GM21390 (cell line): Measurements from ENCODE around the gene NEURL1.

Experiments used
- ATAC-seq: cut with Tn5 transposase; IDR thresholded peaks from one replicate; pipeline ENCODE4 v1.9.1; 2021; ENCODE audit not compliant: unreplicated experiment

The NEURL1 gene

DNA sequence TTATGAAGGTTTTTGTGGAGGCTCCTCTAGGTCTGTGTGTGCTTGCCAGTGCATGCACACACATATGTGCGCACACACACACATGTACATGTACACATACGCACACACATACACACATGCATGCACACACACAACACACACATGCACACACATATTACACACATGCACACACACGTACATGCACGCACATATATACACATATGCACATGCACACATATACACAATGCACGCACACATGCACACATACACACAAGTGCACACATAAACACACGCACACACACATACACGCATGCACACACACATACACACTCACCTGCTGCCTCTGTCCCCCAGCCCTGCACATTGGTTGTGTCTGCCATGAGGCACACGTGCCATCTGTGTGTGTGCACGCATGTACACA, 66.3 kb downstream of the NEURL1 start:
- no peak for ATAC-seq

GRCh38 chr10:103560886-103561285, 67.4 kb downstream of the NEURL1 start:
- no peak for ATAC-seq

GRCh38 chr10:103562383-103562782, 68.9 kb downstream of the NEURL1 start:
- no peak for ATAC-seq

GRCh38 chr10:103563231-103564115, 70.0 kb downstream of the NEURL1 start:
- no peak for ATAC-seq

- ATAC-seq = no peak
Measured at GRCh38 chr10:103564116-103564501, 70.6 kb downstream of the NEURL1 start.

GRCh38 chr10:103564776-103565520, 71.4 kb downstream of the NEURL1 start:
- no peak for ATAC-seq

GRCh38 chr10:103566536-103566935, 73.0 kb downstream of the NEURL1 start:
- ATAC-seq = no peak

GRCh38 chr10:103568505-103568904, 75.0 kb downstream of the NEURL1 start:
- no peak for ATAC-seq

GRCh38 chr10:103569896-103570295, 76.4 kb downstream of the NEURL1 start:
- ATAC-seq = no peak

GRCh38 chr10:103570844-103571655, 77.5 kb downstream of the NEURL1 start:
- no peak for ATAC-seq

DNA sequence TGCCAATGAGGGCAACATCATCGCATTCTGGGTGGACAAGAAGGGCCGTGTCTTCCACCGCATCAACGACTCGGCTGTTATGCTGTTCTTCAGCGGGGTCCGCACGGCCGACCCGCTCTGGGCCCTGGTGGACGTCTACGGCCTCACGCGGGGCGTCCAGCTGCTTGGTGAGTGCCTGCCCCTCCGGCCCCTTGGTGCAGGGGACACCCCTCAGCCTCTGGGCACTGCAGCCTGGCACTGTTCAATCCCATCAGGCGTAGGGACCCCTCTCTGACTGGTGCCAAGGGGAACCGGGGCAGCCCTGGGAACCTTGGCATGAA, 78.1 kb downstream of the NEURL1 start:
- no peak for ATAC-seq

DNA sequence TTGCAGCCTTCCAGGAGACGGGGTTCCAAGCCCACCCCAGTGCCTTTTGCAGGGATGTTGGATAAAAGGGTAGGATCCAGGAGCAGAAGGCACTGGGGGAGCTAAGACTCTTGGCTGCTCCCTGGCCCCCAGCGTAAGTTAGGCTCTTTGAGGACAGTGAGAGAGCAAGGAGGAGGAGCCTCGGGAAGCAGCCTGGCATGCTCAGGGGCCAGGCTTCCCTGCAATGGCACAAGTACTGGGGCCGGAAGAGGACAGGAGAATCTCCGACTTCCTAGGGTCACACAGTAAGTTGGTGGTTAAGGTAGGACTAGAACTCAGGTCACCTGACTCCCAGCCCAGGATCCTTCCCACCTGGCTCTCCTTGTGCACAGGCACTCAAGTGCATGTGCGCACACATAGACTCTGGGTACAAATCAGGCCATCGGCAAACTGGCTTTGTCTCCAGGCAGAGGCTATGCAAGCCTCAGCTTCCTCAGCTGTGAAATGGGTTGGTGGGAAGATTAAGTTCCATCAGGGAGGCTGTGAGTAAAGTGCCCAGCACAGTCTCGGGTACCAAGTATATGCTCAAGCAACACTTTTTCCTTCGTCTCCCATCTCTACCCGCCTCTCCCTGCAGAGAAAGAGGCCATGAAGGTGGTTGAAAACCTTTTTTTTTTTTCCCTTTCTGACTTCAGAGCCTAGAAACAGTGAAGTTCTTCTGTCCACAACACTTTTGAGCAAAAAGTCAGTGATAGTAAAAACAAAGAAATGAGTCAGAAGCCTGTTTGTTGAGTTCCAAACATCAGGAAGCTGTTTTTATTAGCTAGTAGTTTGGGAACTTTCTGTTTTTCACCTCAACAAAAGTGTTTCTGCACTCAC, 79.1 kb downstream of the NEURL1 start:
- no peak for ATAC-seq

DNA sequence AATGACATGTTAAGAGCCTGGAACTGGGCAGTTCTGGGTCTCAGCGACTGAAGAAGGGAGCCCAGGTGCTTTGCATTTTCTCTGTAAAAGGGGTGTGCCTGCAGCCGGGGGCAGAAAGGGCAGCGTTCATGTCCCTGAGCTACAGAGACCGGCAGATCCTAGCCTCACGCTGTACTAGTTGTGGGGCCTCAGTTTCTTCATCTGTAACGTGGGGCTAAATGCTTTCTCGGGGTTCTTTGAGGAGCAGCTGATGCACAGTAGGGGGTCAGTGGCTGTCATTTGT, 79.6 kb downstream of the NEURL1 start:
- ATAC-seq = no peak

DNA sequence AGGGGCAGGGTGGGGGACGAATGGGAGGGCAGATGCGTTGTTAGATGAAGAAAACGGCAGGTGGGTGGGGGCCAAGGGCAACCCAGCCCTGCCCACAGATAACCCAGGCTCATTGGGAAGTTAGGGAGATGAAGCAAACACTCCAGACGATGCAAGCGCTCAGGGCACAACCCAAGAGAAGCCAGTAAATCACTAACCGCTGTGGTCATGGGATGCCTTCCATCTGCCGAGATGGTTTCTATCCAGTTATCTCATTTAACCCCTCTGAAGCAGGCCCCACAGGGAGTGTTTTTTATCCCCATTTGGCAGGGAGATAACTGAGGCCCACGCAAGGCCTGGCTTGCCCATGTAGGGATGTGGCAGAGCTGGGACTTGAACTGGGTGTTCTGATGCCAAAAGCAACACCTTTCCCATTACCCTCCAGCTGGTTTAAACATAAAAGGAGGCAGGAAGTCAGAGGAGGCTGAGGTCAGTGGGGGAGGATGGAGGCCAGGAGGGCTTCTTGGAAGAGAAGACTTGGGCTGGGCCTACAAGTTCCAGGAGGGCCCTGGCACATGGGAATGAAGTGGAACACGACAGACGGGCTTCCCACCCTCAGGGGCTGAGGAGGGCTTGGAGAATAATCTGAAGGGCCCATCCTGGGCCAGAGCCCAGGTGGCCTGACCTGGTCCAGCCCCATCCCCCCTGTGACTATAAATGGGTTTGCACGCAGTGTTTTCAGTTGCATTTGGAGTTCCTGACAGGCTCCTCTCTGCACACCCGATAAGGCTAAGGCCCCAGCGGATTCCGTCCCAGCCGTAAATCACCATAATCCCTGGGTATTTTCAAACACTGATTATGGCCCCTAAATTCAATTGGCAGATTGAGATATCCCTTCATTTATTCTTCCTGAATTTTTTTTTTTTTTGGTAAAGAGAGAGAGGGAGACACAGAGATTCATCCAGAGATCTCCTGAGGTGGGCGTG, 80.9 kb downstream of the NEURL1 start:
- ATAC-seq = no peak

- no peak for ATAC-seq
Measured at GRCh38 chr10:103575416-103576075, 82.0 kb downstream of the NEURL1 start.

DNA sequence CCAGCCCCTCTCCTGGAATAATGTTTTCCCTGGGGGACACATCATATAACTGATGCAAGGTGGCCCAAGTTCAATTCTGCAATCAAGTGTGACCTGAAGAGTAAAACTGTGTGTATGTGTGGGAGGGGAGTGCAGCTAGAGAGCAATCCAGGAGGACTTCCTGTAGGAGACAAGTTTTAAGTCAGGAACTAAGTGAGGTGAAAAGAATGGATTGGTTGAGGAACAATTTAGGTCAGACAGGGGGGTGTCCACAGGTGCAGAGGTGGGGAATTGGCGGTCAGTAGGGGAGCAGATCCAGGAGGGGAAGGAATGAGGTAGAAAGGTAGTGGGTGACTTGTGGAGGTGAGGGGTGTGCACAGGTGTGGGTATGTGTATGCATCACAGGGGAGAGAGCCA, 82.6 kb downstream of the NEURL1 start:
- ATAC-seq = no peak

DNA sequence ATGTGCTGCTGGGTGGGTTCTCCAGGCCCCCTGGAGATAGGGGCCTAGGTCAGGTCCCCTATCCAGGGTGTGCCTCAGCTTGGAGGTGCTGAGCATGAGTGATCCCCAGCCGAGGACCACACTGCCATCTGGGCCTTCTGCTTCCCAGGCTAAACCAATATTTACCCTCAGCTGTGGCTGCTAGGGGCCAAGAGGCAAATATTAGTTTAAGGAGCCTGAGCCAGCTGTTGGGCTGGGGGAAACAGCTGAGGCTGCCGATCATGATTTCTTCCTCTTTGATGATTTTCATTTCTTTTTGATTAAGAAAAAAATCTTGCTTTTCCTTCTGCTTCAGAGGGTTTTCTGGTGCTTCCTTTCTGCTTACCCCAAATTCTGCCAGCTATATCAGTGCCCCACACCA, 83.4 kb downstream of the NEURL1 start:
- ATAC-seq = no peak

GRCh38 chr10:103578782-103579382, 85.4 kb downstream of the NEURL1 start:
- ATAC-seq = no peak

DNA sequence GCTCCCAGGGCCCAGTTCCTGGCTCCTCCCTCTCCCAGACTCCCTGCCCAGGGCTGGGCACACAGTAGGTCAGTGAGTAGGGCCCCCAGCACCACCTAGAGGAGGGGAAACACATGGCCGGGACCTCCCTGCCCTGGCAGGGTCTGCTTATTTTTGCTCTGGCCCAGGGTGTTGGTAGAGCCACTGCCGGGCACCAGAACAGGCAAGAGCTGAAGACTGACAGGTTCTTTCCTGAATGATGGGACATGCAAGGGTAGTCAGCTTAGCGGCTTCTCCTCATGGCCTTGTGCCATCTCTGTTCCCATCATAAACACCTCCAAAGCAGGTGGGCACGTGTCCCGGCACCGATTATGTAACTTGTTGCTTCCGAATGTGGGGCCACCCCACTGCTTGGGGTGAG, 86.5 kb downstream of the NEURL1 start:
- ATAC-seq = no peak
